WTC11 (cell line): Measurements from ENCODE around the gene CLCN4. TPM values are rescaled to one million over a fixed set of nuclear protein-coding genes. Genes with fewer than 3 reads are reported as not detected.

Experiments
- ATAC-seq: fragments of 200-7000 bp; cut with Tn5 transposase; 2 replicates; pipeline ENCODE4 v1.10.0; 2021; ENCODE audit warnings: mild to moderate bottlenecking, moderate library complexity
- CTCF ChIA-PET: fragments of 300-600 bp; sonication (Branson Sonifier 250); formaldehyde crosslinking; loops from one replicate; lab custom pipeline; 2021; ENCODE audit warnings: antibody characterized with exemption; lab: Charles Lee
- POLR2A ChIA-PET: fragments of 350-600 bp; sonication (Branson Sonifier 250); formaldehyde crosslinking; loops from one replicate; lab custom pipeline; 2021; ENCODE audit warnings: antibody characterized with exemption; lab: Charles Lee
- DNase-seq: peaks from one replicate; pipeline ENCODE4 v3.0.0; 2021; ENCODE audit warnings: low spot score
- H3K27ac Mint-ChIP-seq: 2 replicates; pipeline ENCODE4 v1.8.0; 2021; ENCODE audit warnings: mixed read lengths
- H3K27me3 Mint-ChIP-seq: 2 replicates; pipeline ENCODE4 v1.8.0; 2021; ENCODE audit warnings: low read depth, mild to moderate bottlenecking, moderate library complexity, mixed read lengths
- H3K36me3 Mint-ChIP-seq: 2 replicates; pipeline ENCODE4 v1.8.0; 2021; ENCODE audit warnings: mixed read lengths
- H3K4me1 Mint-ChIP-seq: 2 replicates; pipeline ENCODE4 v1.8.0; 2022; ENCODE audit warnings: mixed read lengths
- H3K4me3 Mint-ChIP-seq: 2 replicates; pipeline ENCODE4 v1.8.0; 2021; ENCODE audit warnings: mild to moderate bottlenecking, moderate library complexity, mixed read lengths
- H3K9me3 Mint-ChIP-seq: 2 replicates; pipeline ENCODE4 v1.8.0; 2021; ENCODE audit warnings: mixed read lengths
- MAX ChIP-seq: sonication (generic); formaldehyde crosslinking; IDR thresholded peaks from 2 replicates; pipeline ENCODE4 v1.8.0; 2022; ENCODE audit warnings: mild to moderate bottlenecking, missing genetic modification reagents
- PRRX2 ChIP-seq: fragments of 250-450 bp; sonication (Bioruptor Pico); IDR thresholded peaks from 2 replicates; pipeline ENCODE4 v1.8.0; 2021; ENCODE audit warnings: mild to moderate bottlenecking
- SP1 ChIP-seq: sonication (generic); formaldehyde crosslinking; conservative IDR thresholded peaks from 2 replicates; pipeline ENCODE4 v1.8.1; 2022; ENCODE audit warnings: missing genetic modification reagents
- ZMAT4 ChIP-seq: fragments of 250-450 bp; sonication (Bioruptor Pico); IDR thresholded peaks from 2 replicates; pipeline ENCODE4 v1.9.0; 2021; ENCODE audit warnings: mild to moderate bottlenecking
- ZNF121 ChIP-seq: sonication (generic); formaldehyde crosslinking; IDR thresholded peaks from 2 replicates; pipeline ENCODE4 v1.8.0; 2023; ENCODE audit warnings: missing genetic modification reagents
- total RNA-seq: library from RNA; stranded (reverse); gene quantifications from 3 replicates; pipeline ENCODE4 v1.2.3, GENCODE V29; 2021

CLCN4 gene
- total RNA-seq, 1 experiment from 2014 or later = 8.9 TPM

- H3K4me1 Mint-ChIP-seq = 0 out of 2 replicates have a peak, but pooled peaks cover 4% of the 10 kb centered on the region
- CTCF ChIA-PET = no interaction called here
- H3K9me3 Mint-ChIP-seq = no peaks in the 10 kb centered on the region
- no peak overlapping the region for H3K27ac Mint-ChIP-seq
- H3K4me3 Mint-ChIP-seq = no peak overlapping the region
- no peaks in the 10 kb centered on the region for H3K36me3 Mint-ChIP-seq
- POLR2A ChIA-PET = no interaction called here
- TF ChIP-seq ZNF121 (CRISPR knock-in tag) = no peak
- no peak for TF ChIP-seq MAX (CRISPR knock-in tag)
- no peak for TF ChIP-seq PRRX2 (CRISPR knock-in tag)
- no peak for TF ChIP-seq ZMAT4 (CRISPR knock-in tag)
- TF ChIP-seq SP1 (CRISPR knock-in tag) = no peak
- no peak for DNase-seq
- no peaks in the 10 kb centered on the region; the same call in none of the 2 replicates for H3K27me3 Mint-ChIP-seq
- no peak for ATAC-seq
These were observed 129.4 kb downstream of the CLCN4 start for GRCh38 chrX:10286195-10286594.

Other genes with a start within 250 kb of the CLCN4 start
- gene CLDN34, start 189.6 kb upstream of the CLCN4 start, total RNA-seq = 0.52 to 0.62 TPM (median 0.53 TPM) in 3 replicates